Psoas muscle (tissue), 8 donors: ENCODE results near the gene TMEM63B. TPM values are rescaled to one million over a fixed set of nuclear protein-coding genes. Genes with fewer than 3 reads are reported as not detected.

Source experiments
- ATAC-seq, 4 donors: fragments of 200-7000 bp; cut with Tn5 transposase; one replicate each; pipeline ENCODE4 v1.9.1; 2020; ENCODE audit warnings: moderate library complexity in 3 of 4, mild to moderate bottlenecking in 2 of 4
- DNase-seq, 2 donors: peaks; one replicate each; pipeline ENCODE4 v3.0.0-alpha.2; 2020
- H3K27ac ChIP-seq: fragments of 200-600 bp; one replicate; pipeline ENCODE4 v1.8.0; 2022
- H3K27me3 ChIP-seq, 3 donors: fragments of 200-600 bp in 1 of 3; one replicate each; pipeline versions ENCODE4 v1.6.1 to v1.8.0; 2013 to 2022; ENCODE audit warnings: low read length in 2 of 3, mild to moderate bottlenecking in 2 of 3, moderate library complexity in 1 of 3; ENCODE audit not compliant: insufficient read depth in 3 of 3
- H3K36me3 ChIP-seq, 2 donors: fragments of 200-600 bp in 1 of 2; one replicate each; pipeline versions ENCODE4 v1.6.1 to v1.8.0; 2013 to 2022; ENCODE audit warnings: low read depth in 1 of 2, mild to moderate bottlenecking in 1 of 2, moderate library complexity in 1 of 2; ENCODE audit not compliant: insufficient read depth in 1 of 2
- H3K4me1 ChIP-seq: fragments of 200-600 bp; one replicate; pipeline ENCODE4 v1.8.0; 2022
- H3K4me3 ChIP-seq: fragments of 200-600 bp; one replicate; pipeline ENCODE4 v1.8.0; 2022; ENCODE audit warnings: mild to moderate bottlenecking
- H3K9me3 ChIP-seq: fragments of 200-600 bp; one replicate; pipeline ENCODE4 v1.8.0; 2022
- WGBS, 3 donors: extraction: QIAGEN DNeasy Blood & Tissue Kit; methylation state at CpG; one replicate each; pipeline versions ENCODE4 v1.1.6 to v1.1.7; 2013; 5-methylcytosine and 5-hydroxymethylcytosine counted together
- intact Hi-C, 2 donors: fragments of 100-400 bp; cut with DNase I; formaldehyde crosslinking; loops; one replicate each; pipeline versions ENCODE4 v1.11.0 to v1.14.2; 2022
- polyA plus RNA-seq, 3 donors: library from polyadenylated mRNA; stranded (reverse); fragments of 200-250 nt; gene quantifications; one replicate each; pipeline ENCODE4 v1.2.3, GENCODE V29; 2013
- total RNA-seq, 4 donors: library from RNA; stranded (reverse); fragmentation: NEBNext Ultra II Directional in 2 of 4; extraction: Animal tissue kit (Norgen Biotek cat#: 25700) in 2 of 4; gene quantifications; one replicate each; pipeline versions ENCODE4 v1.2.1 to v1.2.4, GENCODE V29; 2021 to 2023
- TF ChIP-seq, protein P1 (sequence below): fragments of 200-600 bp; IDR thresholded peaks from one replicate; pipeline ENCODE4 v1.8.0; 2022; ENCODE audit warnings: antibody characterized with exemption
- donor health status: healthy with polysubstance abuse.
- donor health status: DM: no; HTN: no; CAD: no; lungs with moderate emphysema.
- donor health status: Bipolar disorder and iron deficiency.
- donor health status: healthy.
- donor health status: DM: yes; HTN: yes; CAD: no.
- donor health status: DM: no; HTN: no; CAD: no.
- donor health status: DM: no; HTN: no; CAD: no.
- donor health status: DM: yes; HTN: yes; CAD: no.

The TMEM63B gene
- total and polyA plus RNA-seq, 7 donors = 23.5 to 121 (median 38.4) TPM

- H3K36me3 ChIP-seq = peaks cover 9 to 48% of the 10 kb centered on the region in 2 donors
These were observed 18.9 kb upstream of the TMEM63B start for GRCh38 chr6:44108471-44108870.

GRCh38 chr6:44109212-44109611 lies 18.1 kb upstream of the TMEM63B start:
- H3K9me3 ChIP-seq = no peaks in the 10 kb centered on the region
- H3K27ac ChIP-seq = peak overlapping the region; percentile 99
- no peaks in the 10 kb centered on the region for H3K27me3 ChIP-seq
- H3K36me3 ChIP-seq = peaks cover 9 to 48% of the 10 kb centered on the region in 2 donors
- DNase-seq (no peak), ATAC-seq (peak in 1 of 4 donors; percentile 18)
- peaks cover 85% of the 10 kb centered on the region for H3K4me1 ChIP-seq
- TF ChIP-seq, protein P1, sequence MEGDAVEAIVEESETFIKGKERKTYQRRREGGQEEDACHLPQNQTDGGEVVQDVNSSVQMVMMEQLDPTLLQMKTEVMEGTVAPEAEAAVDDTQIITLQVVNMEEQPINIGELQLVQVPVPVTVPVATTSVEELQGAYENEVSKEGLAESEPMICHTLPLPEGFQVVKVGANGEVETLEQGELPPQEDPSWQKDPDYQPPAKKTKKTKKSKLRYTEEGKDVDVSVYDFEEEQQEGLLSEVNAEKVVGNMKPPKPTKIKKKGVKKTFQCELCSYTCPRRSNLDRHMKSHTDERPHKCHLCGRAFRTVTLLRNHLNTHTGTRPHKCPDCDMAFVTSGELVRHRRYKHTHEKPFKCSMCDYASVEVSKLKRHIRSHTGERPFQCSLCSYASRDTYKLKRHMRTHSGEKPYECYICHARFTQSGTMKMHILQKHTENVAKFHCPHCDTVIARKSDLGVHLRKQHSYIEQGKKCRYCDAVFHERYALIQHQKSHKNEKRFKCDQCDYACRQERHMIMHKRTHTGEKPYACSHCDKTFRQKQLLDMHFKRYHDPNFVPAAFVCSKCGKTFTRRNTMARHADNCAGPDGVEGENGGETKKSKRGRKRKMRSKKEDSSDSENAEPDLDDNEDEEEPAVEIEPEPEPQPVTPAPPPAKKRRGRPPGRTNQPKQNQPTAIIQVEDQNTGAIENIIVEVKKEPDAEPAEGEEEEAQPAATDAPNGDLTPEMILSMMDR = no peak
- H3K4me3 ChIP-seq = peak overlapping the region; percentile 21
- intact Hi-C loops = loop anchor here (1.0 to 10.0 kb wide), 2 partner anchors 18 to 226 kb away; partner anchors contain the start of genes MRPL14 (in 1 of the 2) and TMEM63B (in 1 of the 2)
- 31 to 51% (median 50%) methylated on average over 10 of the region's 10 CpGs for WGBS, 3 donors

More at GRCh38 chr6:44108471-44108870, 18.9 kb upstream of the TMEM63B start:
- Histone ChIP-seq H3K9me3 (no peaks in the 10 kb centered on the region), H3K4me3 (no peak overlapping the region), H3K27me3 (no peaks in the 10 kb centered on the region), H3K27ac (peak overlapping the region; percentile 99), H3K4me1 (peaks cover 88% of the 10 kb centered on the region)
- no peak for DNase-seq
- TF ChIP-seq, protein P1 = no peak
- ATAC-seq = no peak
- intact Hi-C loops = loop anchor here in 1 of 2 donors (10.0 kb wide), 1 partner anchor 226 kb away; no protein-coding TSS in a partner anchor
- 0 to 43% (median 22%) methylated on average over 1 of the region's 1 CpG for WGBS, 3 donors

GRCh38 chr6:44110005-44110676 lies 17.2 kb upstream of the TMEM63B start:
- Histone ChIP-seq H3K9me3 (no peaks in the 10 kb centered on the region), H3K36me3 (peaks cover 9 to 53% of the 10 kb centered on the region in 2 donors), H3K4me3 (peak overlapping the region; percentile 21), H3K4me1 (peaks cover 79% of the 10 kb centered on the region), H3K27me3 (no peaks in the 10 kb centered on the region), H3K27ac (peak overlapping the region; percentile 99)
- DNase-seq (peak; percentile 57 to 76), ATAC-seq (peak; percentile 89 to 91 (median 90))
- intact Hi-C loops = no loop called here
- TF ChIP-seq, protein P1 = no peak
- 29 to 41% (median 35%) methylated on average over 6 of the region's 6 CpGs for WGBS, 3 donors

DNA sequence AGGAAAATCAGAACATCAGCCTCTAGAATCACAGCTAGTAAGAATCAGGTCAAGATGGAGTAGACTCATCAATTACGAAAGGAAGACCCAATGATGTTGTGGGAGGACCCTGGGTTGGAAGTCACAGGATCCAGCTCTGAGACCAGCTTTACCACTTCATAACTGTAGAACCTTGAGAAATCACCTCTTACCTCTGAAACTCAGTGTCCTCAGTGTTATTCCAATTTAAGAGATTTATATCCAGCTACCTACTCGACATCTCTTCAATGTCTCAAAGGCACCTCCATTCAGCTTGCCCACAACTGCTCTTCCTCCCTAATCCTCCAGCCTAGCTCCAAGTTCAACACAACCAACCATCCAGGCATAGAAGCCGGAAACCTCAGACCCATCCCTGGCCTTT lies 16.4 kb upstream of the TMEM63B start:
- Histone ChIP-seq H3K9me3 (no peaks in the 10 kb centered on the region), H3K4me3 (peak overlapping the region; percentile 2), H3K36me3 (peaks cover 5 to 59% of the 10 kb centered on the region in 2 donors), H3K27me3 (no peaks in the 10 kb centered on the region), H3K27ac (peak overlapping the region; percentile 99), H3K4me1 (peaks cover 78% of the 10 kb centered on the region)
- TF ChIP-seq, protein P1 = no peak
- DNase-seq = no peak
- WGBS, 3 donors = 90 to 96% (median 92%) methylated on average over 3 of the region's 3 CpGs
- no peak for ATAC-seq
- intact Hi-C loops = no loop called here
